B cell (primary cell): ENCODE measurements around the gene SEC61B. TPM values are rescaled to one million over a fixed set of nuclear protein-coding genes. Genes with fewer than 3 reads are reported as not detected.
A peak's percentile ranks its signal among the peaks of the same experiment; 100 is the strongest.

Source experiments
- ATAC-seq: fragments of 200-7000 bp; cut with Tn5 transposase; one replicate; pipeline ENCODE4 v1.10.0; 2021; ENCODE audit warnings: low read depth, mild to moderate bottlenecking, moderate number of reproducible peaks, moderate library complexity
- CTCF ChIA-PET: fragments of 350-600 bp; sonication (Branson Sonifier 250); formaldehyde crosslinking; loops from one replicate; lab custom pipeline; 2021; ENCODE audit warnings: antibody characterized with exemption, inconsistent platforms; lab: Charles Lee
- POLR2A ChIA-PET: fragments of 350-600 bp; sonication (Branson Sonifier 250); formaldehyde crosslinking; loops from one replicate; lab custom pipeline; 2021; ENCODE audit warnings: antibody characterized with exemption; lab: Charles Lee
- DNase-seq: peaks from one replicate; pipeline ENCODE4 v3.0.0; 2013
- H2AFZ ChIP-seq: 2 replicates; pipeline ENCODE4 v1.6.1; 2012; ENCODE audit warnings: mild to moderate bottlenecking, low read depth, low read length; ENCODE audit not compliant: insufficient read depth, poor library complexity, severe bottlenecking
- H3K27ac ChIP-seq, 2 donors: 1 replicate in 1 of 2; 2 replicates in 1 of 2; pipeline ENCODE4 v1.5.1; 2012 to 2013; ENCODE audit warnings: low read length in 2 of 2, mild to moderate bottlenecking in 2 of 2, moderate library complexity in 1 of 2
- H3K27me3 ChIP-seq, 4 experiments: fragments of 200-600 bp in 1 of 4; sonication (generic) in 1 of 4; replicated peaks in 1 of 4; 1 replicate in 2 of 4; 2 replicates in 2 of 4; pipeline versions ENCODE4 v1.6.1 to v1.7.0; 2013 to 2016; ENCODE audit warnings: low read length in 3 of 4, mild to moderate bottlenecking in 2 of 4, mixed read lengths in 1 of 4, moderate library complexity in 1 of 4; ENCODE audit not compliant: insufficient read depth in 4 of 4, control insufficient read depth in 3 of 4; ENCODE audit errors: control extremely low read depth in 1 of 4
- H3K36me3 ChIP-seq, 2 experiments: replicated peaks in 1 of 2; 1 replicate in 1 of 2; 2 replicates in 1 of 2; pipeline versions ENCODE4 v1.6.1 to v1.7.1; 2013; ENCODE audit warnings: low read length in 1 of 2; ENCODE audit not compliant: insufficient read depth in 2 of 2, control insufficient read depth in 1 of 2; ENCODE audit errors: control extremely low read depth in 1 of 2, extremely low read depth in 1 of 2
- H3K4me1 ChIP-seq, 2 donors: fragments of 200-600 bp in 1 of 2; sonication (generic) in 1 of 2; 1 replicate in 1 of 2; 2 replicates in 1 of 2; pipeline versions ENCODE4 v1.5.1 to v1.6.1; 2013 to 2017; ENCODE audit warnings: low read length in 2 of 2; ENCODE audit not compliant: control insufficient read depth in 2 of 2, insufficient read depth in 2 of 2
- H3K4me2 ChIP-seq: replicated peaks from 2 replicates; pipeline ENCODE3; 2012; ENCODE audit warnings: mild to moderate bottlenecking, low read depth, low read length; ENCODE audit not compliant: poor library complexity, severe bottlenecking
- H3K4me3 ChIP-seq, 5 experiments: fragments of 200-600 bp in 1 of 5; sonication (generic) in 1 of 5; 1 replicate in 3 of 5; 2 replicates in 2 of 5; pipeline versions ENCODE4 v1.5.1 to v1.7.0; 2011 to 2016; ENCODE audit warnings: low read length in 4 of 5, mild to moderate bottlenecking in 4 of 5, low read depth in 2 of 5, control low read depth in 1 of 5, moderate library complexity in 1 of 5; ENCODE audit not compliant: insufficient read depth in 1 of 5; ENCODE audit errors: control extremely low read depth in 1 of 5, extremely low read depth in 1 of 5
- H3K79me2 ChIP-seq: fragments of 200-600 bp; sonication (generic); one replicate; pipeline ENCODE4 v1.6.0; 2016; ENCODE audit warnings: low read length; ENCODE audit not compliant: control insufficient read depth, insufficient read depth
- H3K9ac ChIP-seq: fragments of 200-600 bp; sonication (generic); 2 replicates; pipeline ENCODE4 v1.6.1; 2017; ENCODE audit warnings: mild to moderate bottlenecking, low read length, moderate library complexity
- H3K9me3 ChIP-seq, 3 donors: one replicate each; pipeline versions ENCODE4 v1.6.1 to v1.7.1; 2013; ENCODE audit warnings: low read length in 2 of 3; ENCODE audit not compliant: control insufficient read depth in 2 of 3, insufficient read depth in 1 of 3; ENCODE audit errors: control extremely low read depth in 1 of 3
- H4K20me1 ChIP-seq: 2 replicates; pipeline ENCODE4 v1.6.0; 2012; ENCODE audit warnings: mild to moderate bottlenecking, low read length; ENCODE audit not compliant: insufficient read depth, control insufficient read depth, poor library complexity, severe bottlenecking
- H3K27ac Mint-ChIP-seq: one replicate; pipeline ENCODE4 v1.8.0; 2021; ENCODE audit warnings: mixed read lengths
- H3K27me3 Mint-ChIP-seq: one replicate; pipeline ENCODE4 v1.8.0; 2021; ENCODE audit warnings: mixed read lengths
- H3K4me1 Mint-ChIP-seq: one replicate; pipeline ENCODE4 v1.8.0; 2021; ENCODE audit warnings: mixed read lengths
- H3K4me3 Mint-ChIP-seq: one replicate; pipeline ENCODE4 v1.8.0; 2021; ENCODE audit warnings: mixed read lengths
- H3K9me3 Mint-ChIP-seq: one replicate; pipeline ENCODE4 v1.8.0; 2022; ENCODE audit warnings: mixed read lengths; ENCODE audit not compliant: insufficient read depth
- EZH2 ChIP-seq: IDR thresholded peaks from 2 replicates; pipeline ENCODE4 v1.6.1; 2012; ENCODE audit warnings: borderline replicate concordance, low read depth, mild to moderate bottlenecking, moderate library complexity, low read length; ENCODE audit not compliant: insufficient read depth, poor library complexity, severe bottlenecking
- WGBS: methylation state at CpG from one replicate; pipeline ENCODE4 v1.1.5; 2013; ENCODE audit warnings: missing lambda C conversion rate; ENCODE audit not compliant: insufficient coverage; 5-methylcytosine and 5-hydroxymethylcytosine counted together
- intact Hi-C: fragments of 100-400 bp; cut with micrococcal nuclease; formaldehyde crosslinking; loops from one replicate; pipeline ENCODE4 v1.10.0; 2022
- polyA minus RNA-seq: library from RNA; depleted of rRNA, polyadenylated mRNA; stranded (reverse); fragments of >200 nt; gene quantifications from 2 replicates; pipeline ENCODE4 v1.2.3, GENCODE V29; 2012
- polyA plus RNA-seq: library from polyadenylated mRNA; depleted of rRNA; stranded (reverse); fragments of >200 nt; gene quantifications from 2 replicates; pipeline ENCODE4 v1.2.3, GENCODE V29; 2012
- total RNA-seq, 2 donors: library from RNA; stranded (reverse); fragments of 120-200 nt in 1 of 2; gene quantifications; 1 replicate in 1 of 2; 2 replicates in 1 of 2; pipeline versions ENCODE4 v1.2.3 to v1.2.4, GENCODE V29; 2013 to 2022
- TF ChIP-seq, protein P1 (sequence below): fragments of 200-600 bp; IDR thresholded peaks from one replicate; pipeline ENCODE4 v1.8.0; 2022; ENCODE audit warnings: antibody characterized with exemption, mild to moderate bottlenecking

The SEC61B gene
- total RNA-seq = 70.2 and 78.2 TPM in 2 replicates
- total RNA-seq (2013) = 78.1 TPM
- polyA plus RNA-seq = 92.1 and 110 TPM in 2 replicates
- polyA minus RNA-seq = 25.1 and 45.4 TPM in 2 replicates

DNA sequence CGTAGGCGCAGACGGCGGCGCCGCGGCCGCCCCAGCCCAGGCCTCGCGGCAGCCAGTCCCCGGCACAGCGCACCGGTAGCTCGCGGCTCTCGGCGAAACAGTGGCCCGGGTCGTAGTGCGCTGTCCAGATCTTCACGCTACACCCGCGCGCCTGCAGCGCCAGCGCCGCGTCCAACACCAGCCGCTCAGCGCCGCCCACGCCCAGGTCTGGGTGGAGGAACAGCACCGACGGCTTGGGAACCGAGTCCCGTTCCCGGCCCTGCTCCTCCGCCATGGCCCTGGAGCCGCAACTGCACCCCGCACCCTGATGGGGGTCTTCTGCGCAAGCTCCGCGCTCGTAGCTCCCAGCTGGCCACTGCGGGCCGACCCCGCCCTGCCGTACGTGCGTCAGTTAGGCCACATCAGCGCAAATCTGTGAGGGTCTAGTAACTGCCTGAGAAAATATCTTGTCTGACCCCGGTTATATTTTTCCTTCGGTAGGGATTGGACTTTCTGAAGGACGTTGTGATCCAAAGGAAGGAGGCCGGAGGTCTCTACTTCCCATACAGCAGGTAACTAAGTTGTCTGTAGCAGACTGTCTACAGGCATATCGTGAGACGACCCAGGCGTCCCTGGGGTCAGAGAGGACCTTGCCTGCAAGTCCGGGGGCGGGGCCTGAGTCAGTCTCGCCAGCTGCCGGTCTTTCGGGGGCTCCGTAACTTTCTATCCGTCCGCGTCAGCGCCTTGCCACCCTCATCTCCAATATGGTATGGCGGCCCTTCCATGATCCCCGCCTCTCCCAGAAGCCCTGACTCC, at the start of gene SEC61B, which contains the start of gene ALG2:
SEC61B (plus strand) TSS at position 662 of the 795 bp plus-strand sequence; CDS start at position 744, 82 bp downstream.
ALG2 (minus strand) TSS at position 322 of the 795 bp plus-strand sequence; CDS start at position 274, 48 bp downstream.
- Histone ChIP-seq H2AFZ (peak within 1 kb of the TSS; percentile 85), H3K4me1 (peaks cover 30 to 43% of the 10 kb centered on the region in 2 donors), H3K79me2 (peaks cover 92% of the 10 kb centered on the region), H4K20me1 (peaks cover 64% of the 10 kb centered on the region), H3K9me3 (no peaks in the 10 kb centered on the region), H3K4me2 (peak within 1 kb of the TSS; percentile 86), H3K36me3 (peaks cover 6 to 20% of the 10 kb centered on the region in 2 experiments), H3K27me3 (no peaks in the 10 kb centered on the region), H3K9ac (peak within 1 kb of the TSS; percentile 95), H3K4me3 (peak within 1 kb of the TSS; percentile 88 to 96 (median 90)), H3K27ac (peak within 1 kb of the TSS; percentile 98 to 99)
- ChIA-PET POLR2A (interaction anchor here (0.6 to 1.8 kb wide), 8 partner anchors 9 to 597 kb away, joined by 3 to 7 read pairs (median 4); no protein-coding TSS in a partner anchor), CTCF (interaction anchor here (1.0 to 5.3 kb wide), 10 partner anchors 11 to 806 kb away, joined by 3 to 62 read pairs (median 6); partner anchors contain the start of gene NR4A3)
- no peaks in the 10 kb centered on the region for H3K9me3 Mint-ChIP-seq
- H3K27ac Mint-ChIP-seq = peak within 1 kb of the TSS; percentile 100
- intact Hi-C loops = loop anchor here (1.0 to 10.0 kb wide), 6 partner anchors 14 to 1130 kb away; partner anchors contain the start of genes INVS and TEX10
- no peaks in the 10 kb centered on the region for H3K27me3 Mint-ChIP-seq
- peak; percentile 98 for DNase-seq
- peaks cover 77% of the 10 kb centered on the region for H3K4me1 Mint-ChIP-seq
- ATAC-seq = peak; percentile 89
- under 1% methylated on average over 70 of the region's 70 CpGs for WGBS
- H3K4me3 Mint-ChIP-seq = peak within 1 kb of the TSS; percentile 95
- TF ChIP-seq, protein P1, sequence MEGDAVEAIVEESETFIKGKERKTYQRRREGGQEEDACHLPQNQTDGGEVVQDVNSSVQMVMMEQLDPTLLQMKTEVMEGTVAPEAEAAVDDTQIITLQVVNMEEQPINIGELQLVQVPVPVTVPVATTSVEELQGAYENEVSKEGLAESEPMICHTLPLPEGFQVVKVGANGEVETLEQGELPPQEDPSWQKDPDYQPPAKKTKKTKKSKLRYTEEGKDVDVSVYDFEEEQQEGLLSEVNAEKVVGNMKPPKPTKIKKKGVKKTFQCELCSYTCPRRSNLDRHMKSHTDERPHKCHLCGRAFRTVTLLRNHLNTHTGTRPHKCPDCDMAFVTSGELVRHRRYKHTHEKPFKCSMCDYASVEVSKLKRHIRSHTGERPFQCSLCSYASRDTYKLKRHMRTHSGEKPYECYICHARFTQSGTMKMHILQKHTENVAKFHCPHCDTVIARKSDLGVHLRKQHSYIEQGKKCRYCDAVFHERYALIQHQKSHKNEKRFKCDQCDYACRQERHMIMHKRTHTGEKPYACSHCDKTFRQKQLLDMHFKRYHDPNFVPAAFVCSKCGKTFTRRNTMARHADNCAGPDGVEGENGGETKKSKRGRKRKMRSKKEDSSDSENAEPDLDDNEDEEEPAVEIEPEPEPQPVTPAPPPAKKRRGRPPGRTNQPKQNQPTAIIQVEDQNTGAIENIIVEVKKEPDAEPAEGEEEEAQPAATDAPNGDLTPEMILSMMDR = no peak
- no peak for TF ChIP-seq EZH2
